Measurements from ENCODE around the gene RBPJ. TPM values are rescaled to one million over a fixed set of nuclear protein-coding genes. Genes with fewer than 3 reads are reported as not detected.

RBPJ gene
- total and polyA plus RNA-seq, 2 donors (not counting 1 experiment from before 2014, with no cell fraction given): 144 to 253 TPM

DNA sequence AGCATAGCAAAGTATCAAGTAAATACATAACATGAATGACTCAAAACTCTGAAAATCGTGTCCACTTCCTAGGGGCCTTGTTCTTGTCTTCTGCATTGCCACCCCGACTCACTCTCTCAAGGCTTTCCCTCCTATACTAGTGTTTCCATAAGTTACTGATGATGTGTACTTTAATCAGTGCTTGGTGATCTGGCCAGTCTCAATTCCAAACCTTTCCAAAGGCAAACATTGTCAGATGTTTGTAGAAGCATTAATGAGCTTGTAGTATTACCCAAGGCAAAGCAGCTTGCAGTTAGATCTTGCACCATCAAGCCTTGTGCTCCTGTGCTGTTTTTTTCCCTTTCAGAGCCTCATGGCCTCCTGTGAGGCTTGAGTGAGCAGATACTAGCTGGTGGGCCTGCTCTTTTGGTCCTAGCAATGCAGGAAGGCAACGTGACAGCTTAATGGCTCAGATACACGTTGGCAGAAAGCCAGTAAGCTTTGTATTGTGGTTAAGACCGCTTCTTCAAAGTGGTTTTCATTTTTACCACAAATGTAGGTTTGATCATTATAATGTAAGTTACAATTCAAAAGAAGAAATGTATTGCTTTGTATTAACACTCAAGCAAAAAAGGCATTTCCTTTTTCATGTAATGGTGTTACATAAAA, 51.8 kb downstream of the RBPJ start:
- no peak overlapping the region for H3K9ac ChIP-seq (ENCODE audit: insufficient read depth, low read length)
- peaks cover 15% of the 10 kb centered on the region for H3K4me1 ChIP-seq (ENCODE audit: control insufficient read depth, extremely low read depth, insufficient read depth, low read length)
- no peaks in the 10 kb centered on the region for H4K20me1 ChIP-seq (ENCODE audit: control insufficient read depth, extremely low read depth, insufficient read depth, low read length)
- peak overlapping the region; percentile 65 for H3K4me2 ChIP-seq (ENCODE audit: extremely low read depth, insufficient read depth, low read length)
- peak overlapping the region; percentile 43 for H3K27ac ChIP-seq (ENCODE audit: insufficient read depth, low read length)
- TF ChIP-seq, protein P1, sequence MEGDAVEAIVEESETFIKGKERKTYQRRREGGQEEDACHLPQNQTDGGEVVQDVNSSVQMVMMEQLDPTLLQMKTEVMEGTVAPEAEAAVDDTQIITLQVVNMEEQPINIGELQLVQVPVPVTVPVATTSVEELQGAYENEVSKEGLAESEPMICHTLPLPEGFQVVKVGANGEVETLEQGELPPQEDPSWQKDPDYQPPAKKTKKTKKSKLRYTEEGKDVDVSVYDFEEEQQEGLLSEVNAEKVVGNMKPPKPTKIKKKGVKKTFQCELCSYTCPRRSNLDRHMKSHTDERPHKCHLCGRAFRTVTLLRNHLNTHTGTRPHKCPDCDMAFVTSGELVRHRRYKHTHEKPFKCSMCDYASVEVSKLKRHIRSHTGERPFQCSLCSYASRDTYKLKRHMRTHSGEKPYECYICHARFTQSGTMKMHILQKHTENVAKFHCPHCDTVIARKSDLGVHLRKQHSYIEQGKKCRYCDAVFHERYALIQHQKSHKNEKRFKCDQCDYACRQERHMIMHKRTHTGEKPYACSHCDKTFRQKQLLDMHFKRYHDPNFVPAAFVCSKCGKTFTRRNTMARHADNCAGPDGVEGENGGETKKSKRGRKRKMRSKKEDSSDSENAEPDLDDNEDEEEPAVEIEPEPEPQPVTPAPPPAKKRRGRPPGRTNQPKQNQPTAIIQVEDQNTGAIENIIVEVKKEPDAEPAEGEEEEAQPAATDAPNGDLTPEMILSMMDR (conservative IDR thresholded peaks at IDR 0.05 in 1 of 2, IDR thresholded peaks at IDR 0.05 in 1 of 2; ENCODE audit: low read depth in 1 of 2, low read length in 2 of 2): no peak
- TF ChIP-seq EZH2 (IDR thresholded peaks at IDR 0.05; ENCODE audit: low read length, missing control alignments): no peak
- no peak overlapping the region for H3K4me3 ChIP-seq (replicated peaks in 1 of 4; ENCODE audit: control extremely low read depth in 1 of 4, insufficient read depth in 1 of 4, low read depth in 3 of 4, low read length in 4 of 4)
- no peaks in the 10 kb centered on the region for H3K9me3 ChIP-seq (ENCODE audit: control insufficient read depth, insufficient read depth, low read depth, low read length)
- DNase-seq (ENCODE audit: low read depth in 2 of 2): peak; percentile 77 to 86
- peaks cover 97% of the 10 kb centered on the region for H3K79me2 ChIP-seq (ENCODE audit: control insufficient read depth, insufficient read depth, low read length)
- H3K36me3 ChIP-seq (ENCODE audit: control insufficient read depth, insufficient read depth, low read length): no peaks in the 10 kb centered on the region
- H3K27me3 ChIP-seq (ENCODE audit: control insufficient read depth, insufficient read depth, low read length): no peaks in the 10 kb centered on the region
- H2AFZ ChIP-seq (ENCODE audit: low read length): no peak overlapping the region

DNA sequence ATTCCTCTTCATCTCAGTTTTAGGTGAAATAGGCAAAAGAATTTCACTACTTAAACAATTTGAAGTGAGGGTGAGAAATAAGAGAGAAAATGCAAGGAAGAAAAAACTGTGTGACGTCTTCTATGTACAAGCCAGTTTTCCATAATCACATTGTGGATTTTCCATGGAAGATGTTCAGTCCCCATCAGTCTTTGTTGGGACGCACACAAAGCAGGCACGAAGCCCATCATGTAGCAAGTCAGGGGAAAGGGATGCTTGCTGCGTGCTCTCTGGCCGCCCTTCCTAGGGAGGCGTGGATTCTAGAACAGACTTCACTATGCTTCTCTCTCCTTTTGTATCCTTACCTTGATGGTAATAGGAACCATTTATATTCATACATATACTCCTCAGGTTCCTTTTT, 54.7 kb downstream of the RBPJ start:
- H3K9me3 ChIP-seq (ENCODE audit: control insufficient read depth, insufficient read depth, low read depth, low read length): no peaks in the 10 kb centered on the region
- peaks cover 97% of the 10 kb centered on the region for H3K79me2 ChIP-seq (ENCODE audit: control insufficient read depth, insufficient read depth, low read length)
- H3K4me3 ChIP-seq (replicated peaks in 1 of 4; ENCODE audit: control extremely low read depth in 1 of 4, insufficient read depth in 1 of 4, low read depth in 3 of 4, low read length in 4 of 4): no peak overlapping the region
- H4K20me1 ChIP-seq (ENCODE audit: control insufficient read depth, extremely low read depth, insufficient read depth, low read length): no peaks in the 10 kb centered on the region
- no peak overlapping the region for H3K9ac ChIP-seq (ENCODE audit: insufficient read depth, low read length)
- H3K27ac ChIP-seq (ENCODE audit: insufficient read depth, low read length): no peak overlapping the region
- TF ChIP-seq EZH2 (IDR thresholded peaks at IDR 0.05; ENCODE audit: low read length, missing control alignments): no peak
- TF ChIP-seq, protein P1 (conservative IDR thresholded peaks at IDR 0.05 in 1 of 2, IDR thresholded peaks at IDR 0.05 in 1 of 2; ENCODE audit: low read depth in 1 of 2, low read length in 2 of 2): no peak
- no peak overlapping the region for H2AFZ ChIP-seq (ENCODE audit: low read length)
- DNase-seq (ENCODE audit: low read depth in 2 of 2): no peak
- H3K27me3 ChIP-seq (ENCODE audit: control insufficient read depth, insufficient read depth, low read length): no peaks in the 10 kb centered on the region
- H3K36me3 ChIP-seq (ENCODE audit: control insufficient read depth, insufficient read depth, low read length): no peaks in the 10 kb centered on the region
- H3K4me1 ChIP-seq (ENCODE audit: control insufficient read depth, extremely low read depth, insufficient read depth, low read length): peaks cover 10% of the 10 kb centered on the region
- no peak overlapping the region for H3K4me2 ChIP-seq (ENCODE audit: extremely low read depth, insufficient read depth, low read length)

GRCh38 chr4:26377328-26378311, 56.8 kb downstream of the RBPJ start:
- no peaks in the 10 kb centered on the region for H3K36me3 ChIP-seq (ENCODE audit: control insufficient read depth, insufficient read depth, low read length)
- no peak for TF ChIP-seq EZH2 (IDR thresholded peaks at IDR 0.05; ENCODE audit: low read length, missing control alignments)
- TF ChIP-seq, protein P1 (conservative IDR thresholded peaks at IDR 0.05 in 1 of 2, IDR thresholded peaks at IDR 0.05 in 1 of 2; ENCODE audit: low read depth in 1 of 2, low read length in 2 of 2): no peak
- H3K4me1 ChIP-seq (ENCODE audit: control insufficient read depth, extremely low read depth, insufficient read depth, low read length): peaks cover 6% of the 10 kb centered on the region
- H3K9me3 ChIP-seq (ENCODE audit: control insufficient read depth, insufficient read depth, low read depth, low read length): no peaks in the 10 kb centered on the region
- H3K4me2 ChIP-seq (ENCODE audit: extremely low read depth, insufficient read depth, low read length): peak overlapping the region; percentile 35
- peaks cover 96% of the 10 kb centered on the region for H3K79me2 ChIP-seq (ENCODE audit: control insufficient read depth, insufficient read depth, low read length)
- H3K9ac ChIP-seq (ENCODE audit: insufficient read depth, low read length): no peak overlapping the region
- H4K20me1 ChIP-seq (ENCODE audit: control insufficient read depth, extremely low read depth, insufficient read depth, low read length): no peaks in the 10 kb centered on the region
- no peak overlapping the region for H3K4me3 ChIP-seq (replicated peaks in 1 of 4; ENCODE audit: control extremely low read depth in 1 of 4, insufficient read depth in 1 of 4, low read depth in 3 of 4, low read length in 4 of 4)
- no peak overlapping the region for H3K27ac ChIP-seq (ENCODE audit: insufficient read depth, low read length)
- H2AFZ ChIP-seq (ENCODE audit: low read length): no peak overlapping the region
- peak in 1 of 2 donors; percentile 27 for DNase-seq (ENCODE audit: low read depth in 2 of 2)
- no peaks in the 10 kb centered on the region for H3K27me3 ChIP-seq (ENCODE audit: control insufficient read depth, insufficient read depth, low read length)
